Measurements from ENCODE around the gene GYPC.

DNA sequence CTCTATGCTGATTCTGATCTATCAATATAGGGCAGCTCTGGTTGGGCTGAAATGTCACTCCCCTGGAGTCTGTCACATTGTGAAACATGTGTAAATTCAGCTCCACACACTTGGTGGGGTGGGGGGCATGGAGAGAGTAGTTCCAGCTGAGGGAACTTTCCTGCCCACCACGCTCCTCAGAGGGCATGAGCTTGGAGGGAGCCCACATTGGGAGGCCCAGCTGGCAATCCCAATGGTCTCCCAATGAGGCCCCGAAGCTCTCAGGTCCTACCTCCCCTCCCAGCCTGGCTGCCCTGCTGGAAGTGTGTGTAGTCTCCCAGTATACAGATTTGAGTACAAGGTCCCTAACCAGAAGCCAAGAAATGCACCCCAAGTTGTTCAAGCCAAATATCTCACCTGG, 31.5 kb downstream of the GYPC start:
- TF ChIP-seq, protein P1, sequence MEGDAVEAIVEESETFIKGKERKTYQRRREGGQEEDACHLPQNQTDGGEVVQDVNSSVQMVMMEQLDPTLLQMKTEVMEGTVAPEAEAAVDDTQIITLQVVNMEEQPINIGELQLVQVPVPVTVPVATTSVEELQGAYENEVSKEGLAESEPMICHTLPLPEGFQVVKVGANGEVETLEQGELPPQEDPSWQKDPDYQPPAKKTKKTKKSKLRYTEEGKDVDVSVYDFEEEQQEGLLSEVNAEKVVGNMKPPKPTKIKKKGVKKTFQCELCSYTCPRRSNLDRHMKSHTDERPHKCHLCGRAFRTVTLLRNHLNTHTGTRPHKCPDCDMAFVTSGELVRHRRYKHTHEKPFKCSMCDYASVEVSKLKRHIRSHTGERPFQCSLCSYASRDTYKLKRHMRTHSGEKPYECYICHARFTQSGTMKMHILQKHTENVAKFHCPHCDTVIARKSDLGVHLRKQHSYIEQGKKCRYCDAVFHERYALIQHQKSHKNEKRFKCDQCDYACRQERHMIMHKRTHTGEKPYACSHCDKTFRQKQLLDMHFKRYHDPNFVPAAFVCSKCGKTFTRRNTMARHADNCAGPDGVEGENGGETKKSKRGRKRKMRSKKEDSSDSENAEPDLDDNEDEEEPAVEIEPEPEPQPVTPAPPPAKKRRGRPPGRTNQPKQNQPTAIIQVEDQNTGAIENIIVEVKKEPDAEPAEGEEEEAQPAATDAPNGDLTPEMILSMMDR (IDR thresholded peaks at IDR 0.05): no peak
- no peak for TF ChIP-seq POLR2A (IDR thresholded peaks at IDR 0.05)
